Measurements from ENCODE around the gene AXDND1.
A peak's percentile ranks its signal among the peaks of the same experiment; 100 is the strongest.
"Not testable (repeated sequence)": the region's sequence is repeated elsewhere in the genome, so short reads cannot be mapped to it uniquely, and the experiment has no call there.

Gene AXDND1

GRCh38 chr1:179365342-179366092 is at the start of gene AXDND1:
TSS of gene AXDND1 (plus strand) at chr1:179365971. CDS start at chr1:179366510, 539 bp downstream.
- FAIRE-seq: no peak

GRCh38 chr1:179318491-179318890 is 47.3 kb upstream of the AXDND1 start:
- no peak for FAIRE-seq

GRCh38 chr1:179321533-179322216 is 44.1 kb upstream of the AXDND1 start:
- no peak for FAIRE-seq

- FAIRE-seq: no peak
Observed at GRCh38 chr1:179322557-179322956, 43.2 kb upstream of the AXDND1 start.

- FAIRE-seq: peak; percentile 36
Observed at GRCh38 chr1:179323436-179323835, 42.3 kb upstream of the AXDND1 start.

GRCh38 chr1:179325836-179326235 is 39.9 kb upstream of the AXDND1 start:
- FAIRE-seq: no peak

GRCh38 chr1:179326746-179327145 is 39.0 kb upstream of the AXDND1 start:
- FAIRE-seq: no peak

GRCh38 chr1:179327196-179327595 is 38.6 kb upstream of the AXDND1 start:
- FAIRE-seq: no peak

- no peak for FAIRE-seq
Observed at GRCh38 chr1:179327679-179328078, 38.1 kb upstream of the AXDND1 start.

- FAIRE-seq: no peak
Observed at GRCh38 chr1:179329862-179330261, 35.9 kb upstream of the AXDND1 start.

- no peak for FAIRE-seq
Observed at GRCh38 chr1:179334440-179334839, 31.3 kb upstream of the AXDND1 start.

- FAIRE-seq: no peak
Observed at GRCh38 chr1:179337288-179337687, 28.5 kb upstream of the AXDND1 start.

- no peak for FAIRE-seq
Observed at GRCh38 chr1:179337942-179338560, 27.7 kb upstream of the AXDND1 start.

GRCh38 chr1:179340918-179341317 is 24.9 kb upstream of the AXDND1 start:
- no peak for FAIRE-seq

GRCh38 chr1:179341943-179342547 is 23.7 kb upstream of the AXDND1 start:
- FAIRE-seq: no peak

GRCh38 chr1:179342740-179343404 is 22.9 kb upstream of the AXDND1 start:
- peak; percentile 89 for FAIRE-seq

GRCh38 chr1:179351281-179351680 is 14.5 kb upstream of the AXDND1 start:
- no peak for FAIRE-seq

GRCh38 chr1:179352236-179352635 is 13.5 kb upstream of the AXDND1 start:
- no peak for FAIRE-seq

GRCh38 chr1:179353546-179353945 is 12.2 kb upstream of the AXDND1 start:
- no peak for FAIRE-seq

- FAIRE-seq: not testable (repeated sequence)
Observed at GRCh38 chr1:179361631-179362030, 4.1 kb upstream of the AXDND1 start.

GRCh38 chr1:179366093-179366800 is 476 bp downstream of the AXDND1 start:
- FAIRE-seq: no peak

- FAIRE-seq: peak; percentile 73
Observed at GRCh38 chr1:179369751-179370341, 4.1 kb downstream of the AXDND1 start.

All from islet of Langerhans (tissue), 1 donor.